ENCODE data around the gene XRN1.
"Not testable (repeated sequence)": the region's sequence is repeated elsewhere in the genome, so short reads cannot be mapped to it uniquely, and the experiment has no call there.

The XRN1 gene

GRCh38 chr3:142450189-142450588, 2.4 kb upstream of the XRN1 start:
- DNase-seq (ENCODE audit: low read depth in 1 of 2, low spot score in 1 of 2): no peak
- no peak for TF ChIP-seq JUND (IDR thresholded peaks at IDR 0.05; ENCODE audit: low read depth)
- in situ Hi-C loops (cut with HindIII; ENCODE audit: low pct_unique_long_range_greater_than_20kb, low sequenced_read_pairs): no loop called here

GRCh38 chr3:142447301-142447851, 461 bp downstream of the XRN1 start:
- DNase-seq (ENCODE audit: low read depth in 1 of 2, low spot score in 1 of 2): peak; percentile 47 to 68
- in situ Hi-C loops (cut with HindIII; ENCODE audit: low pct_unique_long_range_greater_than_20kb, low sequenced_read_pairs): no loop called here
- TF ChIP-seq JUND (IDR thresholded peaks at IDR 0.05; ENCODE audit: low read depth): no peak

GRCh38 chr3:142445816-142446254, 2.0 kb downstream of the XRN1 start:
- no peak for DNase-seq (ENCODE audit: low read depth in 1 of 2, low spot score in 1 of 2)

GRCh38 chr3:142444343-142444742, 3.5 kb downstream of the XRN1 start:
- in situ Hi-C loops (cut with HindIII; ENCODE audit: low pct_unique_long_range_greater_than_20kb, low sequenced_read_pairs): no loop called here
- DNase-seq (ENCODE audit: low read depth in 1 of 2, low spot score in 1 of 2): no peak
- no peak for TF ChIP-seq JUND (IDR thresholded peaks at IDR 0.05; ENCODE audit: low read depth)

More at GRCh38 chr3:142445816-142446254, 2.0 kb downstream of the XRN1 start:
- in situ Hi-C loops (cut with HindIII; ENCODE audit: low pct_unique_long_range_greater_than_20kb, low sequenced_read_pairs): no loop called here
- TF ChIP-seq JUND (IDR thresholded peaks at IDR 0.05; ENCODE audit: low read depth): no peak

- in situ Hi-C loops (cut with HindIII; ENCODE audit: low pct_unique_long_range_greater_than_20kb, low sequenced_read_pairs); DNase-seq (ENCODE audit: low read depth in 1 of 2, low spot score in 1 of 2): not testable (repeated sequence)
These were observed 4.8 kb downstream of the XRN1 start for GRCh38 chr3:142443060-142443459.

- DNase-seq (ENCODE audit: low read depth in 1 of 2, low spot score in 1 of 2): peak in 1 of 2 experiments; percentile 80
- in situ Hi-C loops (cut with HindIII; ENCODE audit: low pct_unique_long_range_greater_than_20kb, low sequenced_read_pairs): not testable (repeated sequence)
These were observed 8.2 kb downstream of the XRN1 start for GRCh38 chr3:142439499-142440220.

- DNase-seq (ENCODE audit: low read depth in 1 of 2, low spot score in 1 of 2); in situ Hi-C loops (cut with HindIII; ENCODE audit: low pct_unique_long_range_greater_than_20kb, low sequenced_read_pairs): not testable (repeated sequence)
These were observed 9.7 kb downstream of the XRN1 start for GRCh38 chr3:142438096-142438495.

- DNase-seq (ENCODE audit: low read depth in 1 of 2, low spot score in 1 of 2): no peak
- TF ChIP-seq JUND (IDR thresholded peaks at IDR 0.05; ENCODE audit: low read depth): no peak
- in situ Hi-C loops (cut with HindIII; ENCODE audit: low pct_unique_long_range_greater_than_20kb, low sequenced_read_pairs): no loop called here
These were observed 10.8 kb downstream of the XRN1 start for GRCh38 chr3:142436951-142437585.

- TF ChIP-seq JUND (IDR thresholded peaks at IDR 0.05; ENCODE audit: low read depth): no peak
- DNase-seq (ENCODE audit: low read depth in 1 of 2, low spot score in 1 of 2): no peak
- in situ Hi-C loops (cut with HindIII; ENCODE audit: low pct_unique_long_range_greater_than_20kb, low sequenced_read_pairs): no loop called here
These were observed 13.3 kb downstream of the XRN1 start for GRCh38 chr3:142434503-142434902.

- in situ Hi-C loops (cut with HindIII; ENCODE audit: low pct_unique_long_range_greater_than_20kb, low sequenced_read_pairs): no loop called here
- no peak for DNase-seq (ENCODE audit: low read depth in 1 of 2, low spot score in 1 of 2)
These were observed 14.7 kb downstream of the XRN1 start for GRCh38 chr3:142433110-142433509.

GRCh38 chr3:142429582-142429981, 18.3 kb downstream of the XRN1 start:
- in situ Hi-C loops (cut with HindIII; ENCODE audit: low pct_unique_long_range_greater_than_20kb, low sequenced_read_pairs): no loop called here
- DNase-seq (ENCODE audit: low read depth in 1 of 2, low spot score in 1 of 2): no peak
- TF ChIP-seq JUND (IDR thresholded peaks at IDR 0.05; ENCODE audit: low read depth): no peak

More at GRCh38 chr3:142433110-142433509, 14.7 kb downstream of the XRN1 start:
- no peak for TF ChIP-seq JUND (IDR thresholded peaks at IDR 0.05; ENCODE audit: low read depth)

GRCh38 chr3:142424754-142425153, 23.1 kb downstream of the XRN1 start:
- no peak for TF ChIP-seq JUND (IDR thresholded peaks at IDR 0.05; ENCODE audit: low read depth)
- in situ Hi-C loops (cut with HindIII; ENCODE audit: low pct_unique_long_range_greater_than_20kb, low sequenced_read_pairs): no loop called here

GRCh38 chr3:142418926-142419592, 28.8 kb downstream of the XRN1 start:
- peak in 1 of 2 experiments; percentile 48 for DNase-seq (ENCODE audit: low read depth in 1 of 2, low spot score in 1 of 2)
- TF ChIP-seq JUND (IDR thresholded peaks at IDR 0.05; ENCODE audit: low read depth): no peak
- in situ Hi-C loops (cut with HindIII; ENCODE audit: low pct_unique_long_range_greater_than_20kb, low sequenced_read_pairs): no loop called here

More at GRCh38 chr3:142424754-142425153, 23.1 kb downstream of the XRN1 start:
- DNase-seq (ENCODE audit: low read depth in 1 of 2, low spot score in 1 of 2): no peak

Measured in T47D (cell line).